Keratinocyte (primary cell): Measurements from ENCODE around the gene ADAM15. TPM values are rescaled to one million over a fixed set of nuclear protein-coding genes. Genes with fewer than 3 reads are reported as not detected.

Experiments used
- DNase-seq: peaks from one replicate; pipeline ENCODE4 v3.0.0-alpha.2; 2011; ENCODE audit warnings: low read depth, missing footprints, low spot score
- FAIRE-seq: peaks from 2 replicates; lab custom pipeline; 2011; peaks lifted over from hg19 to GRCh38; lab: Jason Lieb, UNC
- H2AFZ ChIP-seq: 2 replicates; pipeline ENCODE4 v1.6.0; 2012; ENCODE audit warnings: low read length, control low read depth, inconsistent platforms; ENCODE audit not compliant: control insufficient read depth
- H3K27ac ChIP-seq: 2 replicates; pipeline ENCODE4 v1.5.1; 2011; ENCODE audit warnings: low read length; ENCODE audit not compliant: control insufficient read depth, insufficient read depth
- H3K27me3 ChIP-seq: 3 replicates; pipeline ENCODE4 v1.6.0; 2011; ENCODE audit warnings: low read length; ENCODE audit not compliant: control insufficient read depth, insufficient read depth; ENCODE audit errors: extremely low read depth
- H3K36me3 ChIP-seq, 2 experiments: 2 replicates in 1 of 2; 3 replicates in 1 of 2; pipeline ENCODE4 v1.5.1; 2011; ENCODE audit warnings: low read length in 2 of 2, mild to moderate bottlenecking in 1 of 2; ENCODE audit not compliant: control insufficient read depth in 2 of 2, insufficient read depth in 2 of 2; ENCODE audit errors: extremely low read depth in 1 of 2
- H3K4me1 ChIP-seq: 3 replicates; pipeline ENCODE4 v1.5.1; 2011; ENCODE audit warnings: low read length; ENCODE audit not compliant: control insufficient read depth, insufficient read depth; ENCODE audit errors: extremely low read depth
- H3K4me2 ChIP-seq: 3 replicates; pipeline ENCODE4 v1.6.0; 2011; ENCODE audit warnings: low read depth, low read length; ENCODE audit not compliant: control insufficient read depth, insufficient read depth; ENCODE audit errors: extremely low read depth
- H3K4me3 ChIP-seq, 3 experiments: fragments of 200-600 bp in 1 of 3; sonication (generic) in 1 of 3; 2 replicates in 2 of 3; 3 replicates in 1 of 3; pipeline ENCODE4 v1.5.1; 2011 to 2016; ENCODE audit warnings: low read length in 3 of 3, mild to moderate bottlenecking in 3 of 3, control low read depth in 2 of 3, inconsistent platforms in 1 of 3, low read depth in 1 of 3, mixed read lengths in 1 of 3, mixed run types in 1 of 3, moderate library complexity in 1 of 3; ENCODE audit not compliant: control insufficient read depth in 2 of 3, insufficient read depth in 2 of 3; ENCODE audit errors: extremely low read depth in 1 of 3
- H3K79me2 ChIP-seq: 2 replicates; pipeline ENCODE4 v1.6.0; 2012; ENCODE audit warnings: low read length; ENCODE audit not compliant: control insufficient read depth, insufficient read depth
- H3K9ac ChIP-seq: 3 replicates; pipeline ENCODE4 v1.6.0; 2011; ENCODE audit warnings: low read length; ENCODE audit not compliant: control insufficient read depth, insufficient read depth; ENCODE audit errors: extremely low read depth
- H3K9me1 ChIP-seq: 3 replicates; pipeline ENCODE4 v1.6.0; 2011; ENCODE audit warnings: low read length; ENCODE audit not compliant: control insufficient read depth, insufficient read depth; ENCODE audit errors: extremely low read depth
- H3K9me3 ChIP-seq: 2 replicates; pipeline ENCODE4 v1.5.1; 2012; ENCODE audit warnings: low read depth, low read length; ENCODE audit not compliant: control insufficient read depth
- H4K20me1 ChIP-seq: 3 replicates; pipeline ENCODE4 v1.6.0; 2011; ENCODE audit warnings: low read length; ENCODE audit not compliant: control insufficient read depth, insufficient read depth; ENCODE audit errors: extremely low read depth
- CTCF ChIP-seq, 3 experiments: IDR thresholded peaks in 1 of 3; conservative IDR thresholded peaks in 1 of 3; optimal IDR thresholded peaks in 1 of 3; 2 replicates in 2 of 3; 3 replicates in 1 of 3; pipeline versions ENCODE3 to v1.5.1; 2011; ENCODE audit warnings: low read length in 3 of 3, mild to moderate bottlenecking in 3 of 3, moderate library complexity in 2 of 3, control low read depth in 1 of 3, inconsistent platforms in 1 of 3; ENCODE audit not compliant: insufficient read depth in 2 of 3; ENCODE audit errors: extremely low read depth in 1 of 3
- EZH2 ChIP-seq: IDR thresholded peaks from one replicate; pipeline ENCODE4 v1.6.1; 2012; ENCODE audit warnings: inconsistent platforms, mild to moderate bottlenecking, low read length, moderate library complexity
- dilution Hi-C: fragments of 300-500 bp; cut with MboI; formaldehyde crosslinking; loops from one replicate; pipeline ENCODE4 v1.7.0; 2020; ENCODE audit warnings: low sequenced_read_pairs; ENCODE audit not compliant: extremely low pct_ligation_motif_present
- polyA plus RNA-seq, 5 experiments: library from polyadenylated mRNA; depleted of rRNA in 3 of 5; stranded (reverse) in 3 of 5; stranded (forward) in 1 of 5; unstranded in 1 of 5; fragments of >200 nt; gene quantifications; 1 replicate in 1 of 5; 2 replicates in 3 of 5; 3 replicates in 1 of 5; pipeline versions ENCODE4 v1.2.1 to v1.2.3, GENCODE V29; 2011 to 2012; ENCODE audit warnings: missing spikeins in 2 of 5, low read depth in 1 of 5, low replicate concordance in 1 of 5

Gene ADAM15
- polyA plus RNA-seq, 1 donor (not counting 4 experiments of a cell fraction or from before 2014, with no cell fraction given): 131 TPM

GRCh38 chr1:155023627-155024026 is 27.5 kb upstream of the ADAM15 start:
- Histone ChIP-seq H3K36me3 (peaks cover 3% of the 10 kb centered on the region in 2 experiments), H3K9me3 (no peaks in the 10 kb centered on the region), H3K27me3 (no peaks in the 10 kb centered on the region), H3K27ac (no peak overlapping the region), H3K4me3 (no peak overlapping the region), H3K4me2 (no peak overlapping the region), H3K9me1 (no peaks in the 10 kb centered on the region), H4K20me1 (no peaks in the 10 kb centered on the region), H3K9ac (no peak overlapping the region), H3K4me1 (peaks cover 22% of the 10 kb centered on the region), H2AFZ (no peak overlapping the region), H3K79me2 (no peaks in the 10 kb centered on the region)
- dilution Hi-C loops: no loop called here
- DNase-seq (no peak), FAIRE-seq (no peak)
- TF ChIP-seq CTCF (optimal IDR thresholded peaks at IDR 0.05 in 1 of 3, IDR thresholded peaks at IDR 0.05 in 1 of 3, conservative IDR thresholded peaks at IDR 0.05 in 1 of 3; ENCODE audit: extremely low read depth in 1 of 3, insufficient read depth in 2 of 3, low read length in 3 of 3): no peak
- TF ChIP-seq EZH2: no peak

- H3K9me1 ChIP-seq: no peaks in the 10 kb centered on the region
- no peak overlapping the region for H3K27ac ChIP-seq
- H4K20me1 ChIP-seq: no peaks in the 10 kb centered on the region
- H3K9ac ChIP-seq: no peak overlapping the region
- no peaks in the 10 kb centered on the region for H3K9me3 ChIP-seq
- no peak overlapping the region for H3K4me2 ChIP-seq
- no peak for TF ChIP-seq CTCF (optimal IDR thresholded peaks at IDR 0.05 in 1 of 3, IDR thresholded peaks at IDR 0.05 in 1 of 3, conservative IDR thresholded peaks at IDR 0.05 in 1 of 3; ENCODE audit: extremely low read depth in 1 of 3, insufficient read depth in 2 of 3, low read length in 3 of 3)
- TF ChIP-seq EZH2: no peak
- H3K4me3 ChIP-seq: no peak overlapping the region
- H3K79me2 ChIP-seq: no peaks in the 10 kb centered on the region
- H3K36me3 ChIP-seq: no peaks in the 10 kb centered on the region
- H2AFZ ChIP-seq: no peak overlapping the region
- no peaks in the 10 kb centered on the region for H3K27me3 ChIP-seq
- no peak for DNase-seq
- H3K4me1 ChIP-seq: peaks cover 22% of the 10 kb centered on the region
- FAIRE-seq: no peak
- dilution Hi-C loops: no loop called here
These were observed 26.8 kb upstream of the ADAM15 start for GRCh38 chr1:155024315-155024714.
